ENCODE data around the gene DLX3.

DNA sequence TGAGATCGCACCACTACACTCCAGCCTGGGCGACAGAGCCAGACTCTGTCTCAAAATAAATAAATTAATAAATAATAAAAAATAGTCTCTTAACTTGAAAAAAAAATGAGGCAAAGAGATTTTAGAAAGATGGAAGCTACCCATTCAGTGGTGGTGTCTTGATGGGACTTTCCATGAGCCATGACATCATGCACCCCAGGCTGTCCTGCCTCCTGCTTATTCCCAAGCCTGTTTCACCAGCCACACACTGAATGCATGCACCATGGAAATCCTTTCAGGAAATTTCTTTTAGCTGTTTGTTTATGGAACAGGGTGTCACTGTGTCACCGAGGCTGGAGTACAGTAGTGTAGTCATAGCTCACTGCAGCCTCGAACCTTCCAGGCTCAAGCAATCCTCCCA is 8.9 kb upstream of the DLX3 start:
- TF ChIP-seq POLR2A (IDR thresholded peaks at IDR 0.05) (no peak), EP300 (IDR thresholded peaks at IDR 0.05) (no peak)
- TF ChIP-seq, protein P1, sequence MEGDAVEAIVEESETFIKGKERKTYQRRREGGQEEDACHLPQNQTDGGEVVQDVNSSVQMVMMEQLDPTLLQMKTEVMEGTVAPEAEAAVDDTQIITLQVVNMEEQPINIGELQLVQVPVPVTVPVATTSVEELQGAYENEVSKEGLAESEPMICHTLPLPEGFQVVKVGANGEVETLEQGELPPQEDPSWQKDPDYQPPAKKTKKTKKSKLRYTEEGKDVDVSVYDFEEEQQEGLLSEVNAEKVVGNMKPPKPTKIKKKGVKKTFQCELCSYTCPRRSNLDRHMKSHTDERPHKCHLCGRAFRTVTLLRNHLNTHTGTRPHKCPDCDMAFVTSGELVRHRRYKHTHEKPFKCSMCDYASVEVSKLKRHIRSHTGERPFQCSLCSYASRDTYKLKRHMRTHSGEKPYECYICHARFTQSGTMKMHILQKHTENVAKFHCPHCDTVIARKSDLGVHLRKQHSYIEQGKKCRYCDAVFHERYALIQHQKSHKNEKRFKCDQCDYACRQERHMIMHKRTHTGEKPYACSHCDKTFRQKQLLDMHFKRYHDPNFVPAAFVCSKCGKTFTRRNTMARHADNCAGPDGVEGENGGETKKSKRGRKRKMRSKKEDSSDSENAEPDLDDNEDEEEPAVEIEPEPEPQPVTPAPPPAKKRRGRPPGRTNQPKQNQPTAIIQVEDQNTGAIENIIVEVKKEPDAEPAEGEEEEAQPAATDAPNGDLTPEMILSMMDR (IDR thresholded peaks at IDR 0.05) = no peak
